IMR-90 (cell line): ENCODE data around the gene TTLL11. TPM values are rescaled to one million over a fixed set of nuclear protein-coding genes. Genes with fewer than 3 reads are reported as not detected.

Experiments
- ATAC-seq: fragments of 200-7000 bp; cut with Tn5 transposase; 2 replicates; pipeline ENCODE4 v1.9.1; 2020; ENCODE audit warnings: low read depth, mild to moderate bottlenecking, moderate library complexity
- BruUV-seq: library from RNA; stranded (reverse); fragments of 400-500 nt; replicated peaks from 2 replicates; lab custom pipeline; 2021; lab: Mats Ljungman, UMichigan
- CTCF ChIA-PET: fragments of 300-600 bp; formaldehyde crosslinking; extraction: SDS; loops from one replicate; lab custom pipeline; 2021; ENCODE audit warnings: antibody characterized with exemption; lab: Yijun Ruan, JAX
- POLR2A ChIA-PET: fragments of 300-600 bp; sonication (Branson Sonifier 250); formaldehyde crosslinking; loops from one replicate; lab custom pipeline; 2022; ENCODE audit warnings: antibody characterized with exemption; ENCODE audit not compliant: unreplicated experiment; lab: Charles Lee
- DNase-seq: peaks from one replicate; pipeline ENCODE4 v3.0.0; 2013
- H2AFZ ChIP-seq: replicated peaks from 2 replicates; pipeline ENCODE3; 2013; ENCODE audit warnings: low read length, mild to moderate bottlenecking; ENCODE audit not compliant: poor library complexity
- H2AK5ac ChIP-seq: 2 replicates; pipeline ENCODE4 v1.6.1; 2013; ENCODE audit warnings: low read depth, low read length, inconsistent platforms
- H2AK9ac ChIP-seq: replicated peaks from 2 replicates; pipeline ENCODE3; 2013; ENCODE audit warnings: mild to moderate bottlenecking, low read depth, low read length, moderate library complexity; ENCODE audit not compliant: poor library complexity
- H2BK120ac ChIP-seq: 2 replicates; pipeline ENCODE4 v1.6.1; 2013; ENCODE audit warnings: low read depth, low read length, inconsistent platforms
- H2BK15ac ChIP-seq: 3 replicates; pipeline ENCODE4 v1.6.1; 2013; ENCODE audit warnings: low read depth, low read length, inconsistent platforms
- H2BK20ac ChIP-seq: 2 replicates; pipeline ENCODE4 v1.6.1; 2013; ENCODE audit warnings: low read depth, mild to moderate bottlenecking, inconsistent platforms, low read length, moderate library complexity
- H2BK5ac ChIP-seq: 2 replicates; pipeline ENCODE4 v1.6.1; 2013; ENCODE audit warnings: mild to moderate bottlenecking, low read depth, low read length, inconsistent platforms; ENCODE audit not compliant: poor library complexity, severe bottlenecking
- H3K14ac ChIP-seq: replicated peaks from 2 replicates; pipeline ENCODE4 v1.6.1; 2013; ENCODE audit warnings: low read depth, low read length, inconsistent platforms
- H3K18ac ChIP-seq: 2 replicates; pipeline ENCODE4 v1.6.1; 2013; ENCODE audit warnings: low read depth, low read length, control low read depth
- H3K23ac ChIP-seq: 2 replicates; pipeline ENCODE4 v1.6.1; 2013; ENCODE audit warnings: low read depth, low read length, inconsistent platforms
- H3K27ac ChIP-seq: 2 replicates; pipeline ENCODE4 v1.5.1; 2013; ENCODE audit warnings: mild to moderate bottlenecking, control low read depth, low read length; ENCODE audit not compliant: insufficient read depth
- H3K27me3 ChIP-seq: 2 replicates; pipeline ENCODE4 v1.6.1; 2013; ENCODE audit warnings: low read length; ENCODE audit not compliant: control insufficient read depth, insufficient read depth
- H3K36me3 ChIP-seq: 2 replicates; pipeline ENCODE4 v1.6.1; 2013; ENCODE audit warnings: low read length, mixed read lengths; ENCODE audit not compliant: control insufficient read depth, insufficient read depth
- H3K4ac ChIP-seq: 2 replicates; pipeline ENCODE4 v1.6.1; 2013; ENCODE audit warnings: low read depth, low read length, inconsistent platforms
- H3K4me1 ChIP-seq: 2 replicates; pipeline ENCODE4 v1.6.1; 2013; ENCODE audit warnings: low read length, mixed read lengths; ENCODE audit not compliant: control insufficient read depth, insufficient read depth
- H3K4me2 ChIP-seq: 2 replicates; pipeline ENCODE4 v1.6.1; 2013; ENCODE audit warnings: low read depth, mild to moderate bottlenecking, control low read depth, low read length, moderate library complexity
- H3K4me3 ChIP-seq: 2 replicates; pipeline ENCODE4 v1.5.1; 2013; ENCODE audit warnings: low read depth, mild to moderate bottlenecking, control low read depth, low read length, moderate library complexity; ENCODE audit not compliant: insufficient read depth
- H3K56ac ChIP-seq: 2 replicates; pipeline ENCODE4 v1.6.1; 2013; ENCODE audit warnings: low read length, inconsistent platforms; ENCODE audit not compliant: insufficient read depth; ENCODE audit errors: extremely low read depth
- H3K79me1 ChIP-seq, 2 experiments: 2 replicates each; pipeline ENCODE4 v1.6.1; 2013; ENCODE audit warnings: low read length in 2 of 2, inconsistent platforms in 1 of 2, low read depth in 1 of 2
- H3K9ac ChIP-seq: 2 replicates; pipeline ENCODE4 v1.6.1; 2013; ENCODE audit warnings: low read depth, low read length, control low read depth
- H3K9me1 ChIP-seq: 2 replicates; pipeline ENCODE4 v1.6.1; 2013; ENCODE audit warnings: low read length, inconsistent platforms; ENCODE audit not compliant: insufficient read depth
- H3K9me3 ChIP-seq: 2 replicates; pipeline ENCODE4 v1.6.1; 2013; ENCODE audit warnings: low read length; ENCODE audit not compliant: control insufficient read depth, insufficient read depth
- H4K20me1 ChIP-seq: 2 replicates; pipeline ENCODE4 v1.6.1; 2013; ENCODE audit warnings: low read length, inconsistent platforms; ENCODE audit not compliant: insufficient read depth
- H4K5ac ChIP-seq: 2 replicates; pipeline ENCODE4 v1.6.1; 2013; ENCODE audit warnings: mild to moderate bottlenecking, low read depth, low read length, control low read depth
- H4K8ac ChIP-seq, 2 experiments: 2 replicates each; pipeline ENCODE4 v1.6.1; 2013; ENCODE audit warnings: low read depth in 2 of 2, low read length in 2 of 2, control low read depth in 1 of 2, inconsistent platforms in 1 of 2
- H4K91ac ChIP-seq: 2 replicates; pipeline ENCODE4 v1.6.1; 2013; ENCODE audit warnings: low read depth, low read length, inconsistent platforms; ENCODE audit not compliant: insufficient read depth
- BHLHE40 ChIP-seq: fragments of 150-350 bp; IDR thresholded peaks from 2 replicates; pipeline ENCODE4 v1.6.1; 2016; ENCODE audit warnings: mild to moderate bottlenecking, low read depth, low read length
- CEBPB ChIP-seq: IDR thresholded peaks from 2 replicates; pipeline ENCODE4 v1.6.1; 2012; ENCODE audit warnings: low read depth, low read length, improper control_type of control experiment
- CHD1 ChIP-seq: IDR thresholded peaks from 2 replicates; pipeline ENCODE4 v1.6.1; 2012; ENCODE audit warnings: low read depth, low read length, improper control_type of control experiment
- FOS ChIP-seq: fragments of 150-350 bp; IDR thresholded peaks from 2 replicates; pipeline ENCODE4 v1.6.1; 2016; ENCODE audit warnings: low read depth, low read length
- MAFK ChIP-seq: IDR thresholded peaks from 2 replicates; pipeline ENCODE4 v1.6.1; 2012; ENCODE audit warnings: low read depth, low read length, improper control_type of control experiment
- MAZ ChIP-seq: IDR thresholded peaks from 2 replicates; pipeline ENCODE4 v1.6.1; 2012; ENCODE audit warnings: low read depth, mild to moderate bottlenecking, low read length, improper control_type of control experiment, moderate library complexity, borderline replicate concordance
- MXI1 ChIP-seq: IDR thresholded peaks from 2 replicates; pipeline ENCODE4 v1.6.1; 2012; ENCODE audit warnings: low read depth, mild to moderate bottlenecking, low read length, moderate library complexity, borderline replicate concordance
- NFE2L2 ChIP-seq: fragments of 150-350 bp; IDR thresholded peaks from 2 replicates; pipeline ENCODE4 v1.6.1; 2016; ENCODE audit warnings: low read depth, mild to moderate bottlenecking, low read length
- POLR2A ChIP-seq: IDR thresholded peaks from 2 replicates; pipeline ENCODE4 v1.6.1; 2012; ENCODE audit warnings: mild to moderate bottlenecking, low read depth, low read length
- RAD21 ChIP-seq: IDR thresholded peaks from 2 replicates; pipeline ENCODE4 v1.6.1; 2012; ENCODE audit warnings: low read length, improper control_type of control experiment
- RCOR1 ChIP-seq: IDR thresholded peaks from 2 replicates; pipeline ENCODE4 v1.6.1; 2012; ENCODE audit warnings: mild to moderate bottlenecking, low read length, improper control_type of control experiment; ENCODE audit not compliant: insufficient replicate concordance
- RFX5 ChIP-seq: IDR thresholded peaks from 2 replicates; pipeline ENCODE4 v1.8.0; 2012; ENCODE audit warnings: low read depth, mild to moderate bottlenecking, low read length, moderate library complexity
- SMC3 ChIP-seq: fragments of 150-350 bp; IDR thresholded peaks from 2 replicates; pipeline ENCODE4 v1.6.1; 2016; ENCODE audit warnings: low read depth, mild to moderate bottlenecking, antibody characterized with exemption, low read length, moderate library complexity
- WGBS, 2 experiments: methylation state at CpG; one replicate each; pipeline versions ENCODE4 v1.1.5 to v1.1.7; 2013; ENCODE audit warnings: missing lambda C conversion rate in 2 of 2; ENCODE audit not compliant: insufficient read length in 1 of 2; ENCODE audit errors: extremely low coverage in 2 of 2; 5-methylcytosine and 5-hydroxymethylcytosine counted together
- dilution Hi-C: fragments of 300-500 bp; cut with HindIII; formaldehyde crosslinking; loops from one replicate; pipeline ENCODE4 v1.14.3; 2018; ENCODE audit warnings: low sequenced_read_pairs; ENCODE audit not compliant: unreplicated experiment
- in situ Hi-C: fragments of 300-500 bp; cut with MboI; formaldehyde crosslinking; loops from 3 replicates; pipeline ENCODE4 v1.14.3; 2019; ENCODE audit warnings: low sequenced_read_pairs, inconsistent platforms, mixed read lengths
- intact Hi-C: fragments of 100-400 bp; cut with micrococcal nuclease; formaldehyde crosslinking; loops from 2 replicates; pipeline ENCODE4 v1.10.0; 2022
- polyA plus RNA-seq, 3 experiments: library from polyadenylated mRNA; depleted of rRNA; stranded (reverse); fragments of >200 nt; gene quantifications; 2 replicates each; pipeline ENCODE4 v1.2.3, GENCODE V29; 2012; ENCODE audit warnings: low replicate concordance in 1 of 3
- total RNA-seq: library from RNA; depleted of rRNA; stranded (reverse); fragments of >200 nt; gene quantifications from 2 replicates; pipeline ENCODE4 v1.2.3, GENCODE V29; 2012
- TF ChIP-seq, protein P1 (sequence below): fragments of 150-350 bp; IDR thresholded peaks from 2 replicates; pipeline ENCODE4 v1.6.1; 2017; ENCODE audit warnings: mild to moderate bottlenecking, antibody characterized with exemption, low read length, low read depth
- TF ChIP-seq, protein P2 (sequence below): fragments of 150-350 bp; IDR thresholded peaks from 2 replicates; pipeline ENCODE4 v1.6.1; 2016; ENCODE audit warnings: low read depth, mild to moderate bottlenecking, low read length, moderate library complexity, borderline replicate concordance
- TF ChIP-seq, protein P3 (sequence below): conservative IDR thresholded peaks from 2 replicates; pipeline ENCODE4 v1.5.1; 2012; ENCODE audit warnings: mild to moderate bottlenecking, low read depth, low read length, improper control_type of control experiment

TTLL11 gene
- total and polyA plus RNA-seq, 2 of the 4 experiments (the other 2 are of a cell fraction) = 2.0 to 4.6 TPM

DNA sequence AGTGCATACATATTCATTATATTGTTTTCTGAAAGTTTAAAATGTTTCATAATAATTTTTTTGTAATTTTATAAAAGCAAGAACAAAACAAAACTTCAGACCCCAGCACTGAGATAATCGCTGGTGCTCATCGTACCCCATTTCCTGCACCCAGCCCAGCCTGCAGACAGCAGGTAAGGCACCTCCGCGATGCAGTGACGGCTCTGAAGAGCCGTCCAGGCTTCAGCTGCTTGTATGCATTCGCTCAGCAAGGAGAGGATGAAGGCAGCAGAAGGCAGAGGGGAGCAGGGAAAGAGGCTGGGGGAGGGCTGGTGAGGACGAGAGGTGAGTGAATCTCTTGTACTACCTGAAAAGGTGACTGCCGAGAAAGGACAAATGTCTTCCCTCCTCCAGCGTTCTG is 153.5 kb downstream of the TTLL11 start:
- Histone ChIP-seq H3K23ac (no peak overlapping the region), H3K27me3 (no peaks in the 10 kb centered on the region), H3K56ac (no peak overlapping the region), H3K36me3 (no peaks in the 10 kb centered on the region), H3K79me1 (peaks cover 0 to 4% of the 10 kb centered on the region in 2 experiments; a peak in 1 of 4 replicates), H3K9ac (no peak overlapping the region), H3K9me1 (peaks cover 6% of the 10 kb centered on the region; the same call in 1 of the 2 replicates), H2BK120ac (no peak overlapping the region), H2AFZ (no peak overlapping the region), H3K14ac (no peak overlapping the region), H2AK5ac (peak overlapping the region; percentile 61; the same call in 1 of the 2 replicates), H3K4ac (no peak overlapping the region), H3K9me3 (no peaks in the 10 kb centered on the region), H4K8ac (no peak overlapping the region), H4K5ac (no peak overlapping the region), H3K18ac (no peak overlapping the region), H4K20me1 (no peaks in the 10 kb centered on the region), H4K91ac (no peak overlapping the region), H3K4me2 (no peak overlapping the region), H3K27ac (no peak overlapping the region), H3K4me3 (no peak overlapping the region), H2BK20ac (no peak overlapping the region), H2AK9ac (no peak overlapping the region), H2BK15ac (no peak overlapping the region), H2BK5ac (no peak overlapping the region), H3K4me1 (peaks cover 2% of the 10 kb centered on the region; the same call in 1 of the 2 replicates)
- no TSS peak for BruUV-seq
- TF ChIP-seq RFX5 = no peak
- TF ChIP-seq RAD21 = no peak
- TF ChIP-seq BHLHE40 = no peak
- TF ChIP-seq, protein P1, sequence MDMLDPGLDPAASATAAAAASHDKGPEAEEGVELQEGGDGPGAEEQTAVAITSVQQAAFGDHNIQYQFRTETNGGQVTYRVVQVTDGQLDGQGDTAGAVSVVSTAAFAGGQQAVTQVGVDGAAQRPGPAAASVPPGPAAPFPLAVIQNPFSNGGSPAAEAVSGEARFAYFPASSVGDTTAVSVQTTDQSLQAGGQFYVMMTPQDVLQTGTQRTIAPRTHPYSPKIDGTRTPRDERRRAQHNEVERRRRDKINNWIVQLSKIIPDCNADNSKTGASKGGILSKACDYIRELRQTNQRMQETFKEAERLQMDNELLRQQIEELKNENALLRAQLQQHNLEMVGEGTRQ = no peak
- TF ChIP-seq MXI1 = no peak
- no peak for TF ChIP-seq RCOR1
- TF ChIP-seq CEBPB = no peak
- no peak for TF ChIP-seq MAFK
- no peak for TF ChIP-seq CHD1
- no peak for TF ChIP-seq POLR2A
- no peak for TF ChIP-seq MAZ
- TF ChIP-seq FOS = no peak
- TF ChIP-seq, protein P2, sequence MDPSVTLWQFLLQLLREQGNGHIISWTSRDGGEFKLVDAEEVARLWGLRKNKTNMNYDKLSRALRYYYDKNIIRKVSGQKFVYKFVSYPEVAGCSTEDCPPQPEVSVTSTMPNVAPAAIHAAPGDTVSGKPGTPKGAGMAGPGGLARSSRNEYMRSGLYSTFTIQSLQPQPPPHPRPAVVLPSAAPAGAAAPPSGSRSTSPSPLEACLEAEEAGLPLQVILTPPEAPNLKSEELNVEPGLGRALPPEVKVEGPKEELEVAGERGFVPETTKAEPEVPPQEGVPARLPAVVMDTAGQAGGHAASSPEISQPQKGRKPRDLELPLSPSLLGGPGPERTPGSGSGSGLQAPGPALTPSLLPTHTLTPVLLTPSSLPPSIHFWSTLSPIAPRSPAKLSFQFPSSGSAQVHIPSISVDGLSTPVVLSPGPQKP = no peak
- TF ChIP-seq, protein P3, sequence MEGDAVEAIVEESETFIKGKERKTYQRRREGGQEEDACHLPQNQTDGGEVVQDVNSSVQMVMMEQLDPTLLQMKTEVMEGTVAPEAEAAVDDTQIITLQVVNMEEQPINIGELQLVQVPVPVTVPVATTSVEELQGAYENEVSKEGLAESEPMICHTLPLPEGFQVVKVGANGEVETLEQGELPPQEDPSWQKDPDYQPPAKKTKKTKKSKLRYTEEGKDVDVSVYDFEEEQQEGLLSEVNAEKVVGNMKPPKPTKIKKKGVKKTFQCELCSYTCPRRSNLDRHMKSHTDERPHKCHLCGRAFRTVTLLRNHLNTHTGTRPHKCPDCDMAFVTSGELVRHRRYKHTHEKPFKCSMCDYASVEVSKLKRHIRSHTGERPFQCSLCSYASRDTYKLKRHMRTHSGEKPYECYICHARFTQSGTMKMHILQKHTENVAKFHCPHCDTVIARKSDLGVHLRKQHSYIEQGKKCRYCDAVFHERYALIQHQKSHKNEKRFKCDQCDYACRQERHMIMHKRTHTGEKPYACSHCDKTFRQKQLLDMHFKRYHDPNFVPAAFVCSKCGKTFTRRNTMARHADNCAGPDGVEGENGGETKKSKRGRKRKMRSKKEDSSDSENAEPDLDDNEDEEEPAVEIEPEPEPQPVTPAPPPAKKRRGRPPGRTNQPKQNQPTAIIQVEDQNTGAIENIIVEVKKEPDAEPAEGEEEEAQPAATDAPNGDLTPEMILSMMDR = no peak
- no peak for TF ChIP-seq NFE2L2
- TF ChIP-seq SMC3 = no peak
- dilution Hi-C loops = no loop called here
- POLR2A ChIA-PET = no interaction called here
- intact Hi-C loops = no loop called here
- no peak for DNase-seq
- in situ Hi-C loops = no loop called here
- CTCF ChIA-PET = no interaction called here
- WGBS, 2 experiments = 63% methylated on average over 4 of the region's 10 CpGs; no CpG with 5 or more reads in 1 of the 2 experiments
- no peak for ATAC-seq
